Measurements from ENCODE around the gene MYO15B. TPM values are rescaled to one million over a fixed set of nuclear protein-coding genes. Genes with fewer than 3 reads are reported as not detected.

Gene MYO15B
- total RNA-seq, 2 donors from 2014 or later = 102 to 121 TPM

GRCh38 chr17:75565618-75566017 is 22.0 kb upstream of the MYO15B start:
- H3K27me3 Mint-ChIP-seq (ENCODE audit: low read depth) = no peaks in the 10 kb centered on the region
- no peak for ATAC-seq (replicated peaks in 1 of 2)
- no peak overlapping the region for H3K27ac Mint-ChIP-seq

GRCh38 chr17:75566416-75566815 is 21.2 kb upstream of the MYO15B start:
- no peak for ATAC-seq (replicated peaks in 1 of 2)
- Mint-ChIP-seq H3K4me3 (no peak overlapping the region), H3K9me3 (no peaks in the 10 kb centered on the region), H3K36me3 (ENCODE audit: insufficient read depth in 2 of 2) (no peaks in the 10 kb centered on the region), H3K27me3 (ENCODE audit: low read depth) (no peaks in the 10 kb centered on the region), H3K27ac (no peak overlapping the region), H3K4me1 (ENCODE audit: low read depth) (no peaks in the 10 kb centered on the region)
- no peak for DNase-seq

More at GRCh38 chr17:75565618-75566017, 22.0 kb upstream of the MYO15B start:
- Mint-ChIP-seq H3K4me1 (ENCODE audit: low read depth) (no peaks in the 10 kb centered on the region), H3K4me3 (no peak overlapping the region), H3K36me3 (ENCODE audit: insufficient read depth in 2 of 2) (no peaks in the 10 kb centered on the region), H3K9me3 (no peaks in the 10 kb centered on the region)
- no peak for DNase-seq

- Mint-ChIP-seq H3K9me3 (no peaks in the 10 kb centered on the region), H3K27ac (no peak overlapping the region), H3K4me1 (ENCODE audit: low read depth) (no peaks in the 10 kb centered on the region), H3K4me3 (no peak overlapping the region), H3K36me3 (ENCODE audit: insufficient read depth in 2 of 2) (no peaks in the 10 kb centered on the region), H3K27me3 (ENCODE audit: low read depth) (no peaks in the 10 kb centered on the region)
- ATAC-seq (replicated peaks in 1 of 2) (no peak), DNase-seq (no peak)
These were observed 20.8 kb upstream of the MYO15B start for GRCh38 chr17:75566834-75567233.

GRCh38 chr17:75568412-75569255 is 19.0 kb upstream of the MYO15B start:
- H3K4me3 Mint-ChIP-seq = no peak overlapping the region
- H3K9me3 Mint-ChIP-seq = no peaks in the 10 kb centered on the region
- no peak for ATAC-seq (replicated peaks in 1 of 2)
- DNase-seq = no peak
- no peaks in the 10 kb centered on the region for H3K4me1 Mint-ChIP-seq (ENCODE audit: low read depth)
- H3K27me3 Mint-ChIP-seq (ENCODE audit: low read depth) = no peaks in the 10 kb centered on the region
- no peaks in the 10 kb centered on the region for H3K36me3 Mint-ChIP-seq (ENCODE audit: insufficient read depth in 2 of 2)
- no peak overlapping the region for H3K27ac Mint-ChIP-seq

GRCh38 chr17:75570034-75570676 is 17.4 kb upstream of the MYO15B start:
- H3K4me3 Mint-ChIP-seq = no peak overlapping the region

GRCh38 chr17:75570772-75571171 is 16.8 kb upstream of the MYO15B start:
- no peaks in the 10 kb centered on the region for H3K4me1 Mint-ChIP-seq (ENCODE audit: low read depth)
- DNase-seq (no peak), ATAC-seq (replicated peaks in 1 of 2) (no peak)
- H3K36me3 Mint-ChIP-seq (ENCODE audit: insufficient read depth in 2 of 2) = no peaks in the 10 kb centered on the region
- no peaks in the 10 kb centered on the region for H3K27me3 Mint-ChIP-seq (ENCODE audit: low read depth)
- no peak overlapping the region for H3K4me3 Mint-ChIP-seq
- H3K27ac Mint-ChIP-seq = no peak overlapping the region
- no peaks in the 10 kb centered on the region for H3K9me3 Mint-ChIP-seq

More at GRCh38 chr17:75570034-75570676, 17.4 kb upstream of the MYO15B start:
- Mint-ChIP-seq H3K4me1 (ENCODE audit: low read depth) (no peaks in the 10 kb centered on the region), H3K27ac (no peak overlapping the region), H3K36me3 (ENCODE audit: insufficient read depth in 2 of 2) (no peaks in the 10 kb centered on the region), H3K9me3 (no peaks in the 10 kb centered on the region), H3K27me3 (ENCODE audit: low read depth) (no peaks in the 10 kb centered on the region)
- no peak for DNase-seq
- ATAC-seq (replicated peaks in 1 of 2) = no peak

GRCh38 chr17:75571197-75571884 is 16.3 kb upstream of the MYO15B start:
- H3K27ac Mint-ChIP-seq = no peak overlapping the region
- H3K36me3 Mint-ChIP-seq (ENCODE audit: insufficient read depth in 2 of 2) = no peaks in the 10 kb centered on the region
- no peaks in the 10 kb centered on the region for H3K27me3 Mint-ChIP-seq (ENCODE audit: low read depth)
- no peak overlapping the region for H3K4me3 Mint-ChIP-seq
- no peaks in the 10 kb centered on the region for H3K4me1 Mint-ChIP-seq (ENCODE audit: low read depth)
- DNase-seq = peak in 1 of 2 donors; percentile 18
- ATAC-seq (replicated peaks in 1 of 2) = peak; percentile 22 to 89
- no peaks in the 10 kb centered on the region for H3K9me3 Mint-ChIP-seq

GRCh38 chr17:75571885-75572215 is 15.8 kb upstream of the MYO15B start:
- DNase-seq (no peak), ATAC-seq (replicated peaks in 1 of 2) (no peak)
- Mint-ChIP-seq H3K9me3 (no peaks in the 10 kb centered on the region), H3K27ac (no peak overlapping the region), H3K36me3 (ENCODE audit: insufficient read depth in 2 of 2) (no peaks in the 10 kb centered on the region), H3K27me3 (ENCODE audit: low read depth) (no peaks in the 10 kb centered on the region), H3K4me3 (no peak overlapping the region), H3K4me1 (ENCODE audit: low read depth) (no peaks in the 10 kb centered on the region)

- H3K27ac Mint-ChIP-seq = no peak overlapping the region
- no peaks in the 10 kb centered on the region for H3K27me3 Mint-ChIP-seq (ENCODE audit: low read depth)
- DNase-seq = no peak
- no peaks in the 10 kb centered on the region for H3K9me3 Mint-ChIP-seq
- H3K36me3 Mint-ChIP-seq (ENCODE audit: insufficient read depth in 2 of 2) = no peaks in the 10 kb centered on the region
- no peaks in the 10 kb centered on the region for H3K4me1 Mint-ChIP-seq (ENCODE audit: low read depth)
- no peak overlapping the region for H3K4me3 Mint-ChIP-seq
- no peak for ATAC-seq (replicated peaks in 1 of 2)
These were observed 14.7 kb upstream of the MYO15B start for GRCh38 chr17:75572713-75573539.

GRCh38 chr17:75573540-75573957 is 14.1 kb upstream of the MYO15B start:
- Mint-ChIP-seq H3K27ac (no peak overlapping the region), H3K9me3 (no peaks in the 10 kb centered on the region), H3K36me3 (ENCODE audit: insufficient read depth in 2 of 2) (no peaks in the 10 kb centered on the region), H3K4me1 (ENCODE audit: low read depth) (no peaks in the 10 kb centered on the region), H3K4me3 (no peak overlapping the region), H3K27me3 (ENCODE audit: low read depth) (no peaks in the 10 kb centered on the region)
- DNase-seq = no peak
- no peak for ATAC-seq (replicated peaks in 1 of 2)

GRCh38 chr17:75573994-75574393 is 13.6 kb upstream of the MYO15B start:
- Mint-ChIP-seq H3K36me3 (ENCODE audit: insufficient read depth in 2 of 2) (no peaks in the 10 kb centered on the region), H3K4me3 (no peak overlapping the region), H3K9me3 (no peaks in the 10 kb centered on the region), H3K27ac (no peak overlapping the region), H3K27me3 (ENCODE audit: low read depth) (no peaks in the 10 kb centered on the region), H3K4me1 (ENCODE audit: low read depth) (no peaks in the 10 kb centered on the region)
- DNase-seq = no peak
- ATAC-seq (replicated peaks in 1 of 2) = no peak

GRCh38 chr17:75574404-75575036 is 13.1 kb upstream of the MYO15B start:
- ATAC-seq (replicated peaks in 1 of 2) = no peak
- H3K36me3 Mint-ChIP-seq (ENCODE audit: insufficient read depth in 2 of 2) = no peaks in the 10 kb centered on the region
- DNase-seq = no peak
- H3K4me3 Mint-ChIP-seq = no peak overlapping the region
- no peaks in the 10 kb centered on the region for H3K27me3 Mint-ChIP-seq (ENCODE audit: low read depth)
- H3K4me1 Mint-ChIP-seq (ENCODE audit: low read depth) = no peaks in the 10 kb centered on the region
- H3K27ac Mint-ChIP-seq = no peak overlapping the region
- H3K9me3 Mint-ChIP-seq = no peaks in the 10 kb centered on the region

Data from activated T-cell treated with anti-CD3 and anti-CD28 coated beads, Interleukin-2, amount 50 U/mL, for 72 hours (primary cell).